ENCODE data around the gene SLC66A1.

The SLC66A1 gene

DNA sequence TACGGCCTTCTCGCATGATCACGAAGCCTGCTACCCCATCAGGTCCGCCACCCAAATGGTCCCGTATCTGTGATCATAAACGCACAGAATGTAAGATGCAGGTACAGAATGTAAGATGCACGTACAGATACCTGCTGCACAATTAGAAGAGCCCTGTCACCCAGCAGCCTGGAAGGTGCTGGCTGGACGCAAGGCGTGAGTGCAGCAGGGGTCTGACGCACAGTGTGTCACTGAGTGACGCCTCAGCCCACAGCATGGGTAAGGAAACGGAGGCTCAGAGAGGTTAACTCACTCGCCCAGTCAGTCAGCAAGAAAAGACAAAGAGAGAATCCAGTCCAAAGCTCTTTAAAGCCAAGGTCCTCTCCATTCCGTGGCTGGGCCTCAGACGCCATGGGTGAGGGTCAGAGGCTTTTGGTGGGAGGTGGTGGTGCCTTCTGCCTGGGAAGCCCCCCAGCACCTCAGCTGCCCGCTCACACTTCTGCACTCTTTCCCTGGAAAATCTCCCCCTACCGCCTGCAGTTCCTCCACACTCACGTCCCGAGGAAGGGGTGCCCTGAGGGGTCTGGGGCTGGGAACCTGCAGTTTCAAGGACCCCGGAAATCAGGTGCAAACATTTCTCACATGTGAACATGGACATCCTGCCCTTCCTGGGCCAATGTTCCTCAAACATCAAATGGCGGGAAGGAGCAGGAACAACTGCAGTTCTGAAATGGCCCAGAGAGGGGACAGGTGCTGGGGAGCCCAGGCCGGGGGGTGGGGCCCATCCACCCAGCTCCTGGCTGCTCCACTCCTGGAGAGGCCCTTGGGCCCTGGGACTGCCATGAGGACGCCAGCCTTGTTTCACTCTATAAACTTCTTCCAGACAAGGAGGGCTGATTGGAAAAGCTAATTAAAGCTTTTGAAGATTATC lies 59.4 kb downstream of the SLC66A1 start:
- Histone ChIP-seq H3K27me3 (ENCODE audit: insufficient read depth, low read length, poor library complexity, severe bottlenecking) (no peaks in the 10 kb centered on the region), H3F3A (ENCODE audit: low read depth) (no peaks in the 10 kb centered on the region), H4K20me1 (ENCODE audit: insufficient read depth, low read length, poor library complexity, severe bottlenecking) (peaks cover 16% of the 10 kb centered on the region), H3K9me2 (replicated peaks; ENCODE audit: low read depth, low read length) (no peaks in the 10 kb centered on the region), H3K4me3 (ENCODE audit: low read length, poor library complexity, severe bottlenecking) (no peak overlapping the region), H3K4me2 (ENCODE audit: low read depth, low read length, poor library complexity, severe bottlenecking) (no peak overlapping the region), H3K9me3 (ENCODE audit: insufficient read depth, low read depth, low read length) (no peaks in the 10 kb centered on the region), H3K4me1 (ENCODE audit: insufficient read depth, low read length, poor library complexity, severe bottlenecking) (no peaks in the 10 kb centered on the region), H3K9ac (ENCODE audit: low read depth, low read length, poor library complexity, severe bottlenecking) (no peak overlapping the region), H2AFZ (ENCODE audit: low read length) (no peak overlapping the region), H3K36me3 (ENCODE audit: insufficient read depth, low read length) (peaks cover 50% of the 10 kb centered on the region; the same call in 1 of the 2 replicates), H3K79me2 (ENCODE audit: insufficient read depth, low read length) (peaks cover 14% of the 10 kb centered on the region; the same call in 1 of the 2 replicates)
- TF ChIP-seq, protein P1, sequence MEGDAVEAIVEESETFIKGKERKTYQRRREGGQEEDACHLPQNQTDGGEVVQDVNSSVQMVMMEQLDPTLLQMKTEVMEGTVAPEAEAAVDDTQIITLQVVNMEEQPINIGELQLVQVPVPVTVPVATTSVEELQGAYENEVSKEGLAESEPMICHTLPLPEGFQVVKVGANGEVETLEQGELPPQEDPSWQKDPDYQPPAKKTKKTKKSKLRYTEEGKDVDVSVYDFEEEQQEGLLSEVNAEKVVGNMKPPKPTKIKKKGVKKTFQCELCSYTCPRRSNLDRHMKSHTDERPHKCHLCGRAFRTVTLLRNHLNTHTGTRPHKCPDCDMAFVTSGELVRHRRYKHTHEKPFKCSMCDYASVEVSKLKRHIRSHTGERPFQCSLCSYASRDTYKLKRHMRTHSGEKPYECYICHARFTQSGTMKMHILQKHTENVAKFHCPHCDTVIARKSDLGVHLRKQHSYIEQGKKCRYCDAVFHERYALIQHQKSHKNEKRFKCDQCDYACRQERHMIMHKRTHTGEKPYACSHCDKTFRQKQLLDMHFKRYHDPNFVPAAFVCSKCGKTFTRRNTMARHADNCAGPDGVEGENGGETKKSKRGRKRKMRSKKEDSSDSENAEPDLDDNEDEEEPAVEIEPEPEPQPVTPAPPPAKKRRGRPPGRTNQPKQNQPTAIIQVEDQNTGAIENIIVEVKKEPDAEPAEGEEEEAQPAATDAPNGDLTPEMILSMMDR (conservative IDR thresholded peaks at IDR 0.05; ENCODE audit: low read length): no peak
- no peak for TF ChIP-seq EZH2phosphoT487 (IDR thresholded peaks at IDR 0.05; ENCODE audit: borderline replicate concordance)

DNA sequence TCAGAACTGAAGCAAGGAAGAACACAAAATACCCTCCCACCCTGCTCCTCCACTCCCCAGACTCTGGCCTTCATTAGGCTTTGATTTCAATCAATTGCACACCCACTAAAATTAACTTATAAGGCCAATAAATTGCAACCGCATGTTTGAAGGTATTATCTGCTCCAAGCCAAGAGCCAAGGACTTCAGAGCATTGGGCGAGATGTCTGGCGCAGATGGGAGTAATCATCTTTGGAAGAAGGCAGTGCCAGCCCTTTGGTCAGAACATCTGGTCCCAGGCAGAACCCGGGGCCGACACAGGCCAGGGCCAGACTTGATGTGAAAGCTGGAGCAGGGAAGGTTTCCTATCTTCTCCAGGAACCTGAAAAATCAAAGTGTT lies 60.0 kb downstream of the SLC66A1 start:
- H3K36me3 ChIP-seq (ENCODE audit: insufficient read depth, low read length): peaks cover 56% of the 10 kb centered on the region; the same call in 1 of the 2 replicates
- H3K9ac ChIP-seq (ENCODE audit: low read depth, low read length, poor library complexity, severe bottlenecking): no peak overlapping the region
- no peaks in the 10 kb centered on the region for H3F3A ChIP-seq (ENCODE audit: low read depth)
- H3K79me2 ChIP-seq (ENCODE audit: insufficient read depth, low read length): peaks cover 9% of the 10 kb centered on the region; the same call in 1 of the 2 replicates
- TF ChIP-seq, protein P1 (conservative IDR thresholded peaks at IDR 0.05; ENCODE audit: low read length): no peak
- TF ChIP-seq EZH2phosphoT487 (IDR thresholded peaks at IDR 0.05; ENCODE audit: borderline replicate concordance): no peak
- no peaks in the 10 kb centered on the region for H3K27me3 ChIP-seq (ENCODE audit: insufficient read depth, low read length, poor library complexity, severe bottlenecking)
- no peak overlapping the region for H3K4me2 ChIP-seq (ENCODE audit: low read depth, low read length, poor library complexity, severe bottlenecking)
- H3K9me3 ChIP-seq (ENCODE audit: insufficient read depth, low read depth, low read length): no peaks in the 10 kb centered on the region
- no peaks in the 10 kb centered on the region for H3K4me1 ChIP-seq (ENCODE audit: insufficient read depth, low read length, poor library complexity, severe bottlenecking)
- no peak overlapping the region for H3K4me3 ChIP-seq (ENCODE audit: low read length, poor library complexity, severe bottlenecking)
- H2AFZ ChIP-seq (ENCODE audit: low read length): no peak overlapping the region
- H3K9me2 ChIP-seq (replicated peaks; ENCODE audit: low read depth, low read length): no peaks in the 10 kb centered on the region
- peaks cover 20% of the 10 kb centered on the region for H4K20me1 ChIP-seq (ENCODE audit: insufficient read depth, low read length, poor library complexity, severe bottlenecking)

DNA sequence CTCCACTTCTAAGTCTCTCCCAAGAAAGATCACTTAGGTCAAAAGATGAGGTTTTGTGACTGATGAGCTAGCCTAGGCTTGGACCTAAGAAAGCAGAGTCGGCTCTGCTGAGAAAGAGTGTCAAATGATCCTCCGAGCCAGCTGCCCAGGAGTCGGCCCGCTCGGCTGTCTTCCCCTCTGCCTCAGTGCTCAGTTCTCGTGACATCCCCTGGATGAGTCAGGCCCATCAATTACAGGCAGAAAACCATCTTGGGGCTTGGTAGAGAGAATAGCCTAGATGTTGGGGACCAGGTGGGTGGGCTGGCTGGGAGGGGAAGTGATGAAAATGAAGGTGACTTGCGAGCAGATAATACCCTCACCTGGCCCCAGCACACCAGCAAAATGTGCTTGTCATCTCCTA lies 60.5 kb downstream of the SLC66A1 start:
- Histone ChIP-seq H3K9me2 (replicated peaks; ENCODE audit: low read depth, low read length) (no peaks in the 10 kb centered on the region), H3K36me3 (ENCODE audit: insufficient read depth, low read length) (peaks cover 61% of the 10 kb centered on the region; the same call in 1 of the 2 replicates), H4K20me1 (ENCODE audit: insufficient read depth, low read length, poor library complexity, severe bottlenecking) (peaks cover 20% of the 10 kb centered on the region), H3K4me3 (ENCODE audit: low read length, poor library complexity, severe bottlenecking) (no peak overlapping the region), H3K27me3 (ENCODE audit: insufficient read depth, low read length, poor library complexity, severe bottlenecking) (no peaks in the 10 kb centered on the region), H3K4me2 (ENCODE audit: low read depth, low read length, poor library complexity, severe bottlenecking) (no peak overlapping the region), H3K79me2 (ENCODE audit: insufficient read depth, low read length) (peaks cover 7% of the 10 kb centered on the region; the same call in 1 of the 2 replicates), H3K9ac (ENCODE audit: low read depth, low read length, poor library complexity, severe bottlenecking) (no peak overlapping the region), H3F3A (ENCODE audit: low read depth) (no peaks in the 10 kb centered on the region), H3K9me3 (ENCODE audit: insufficient read depth, low read depth, low read length) (no peaks in the 10 kb centered on the region), H2AFZ (ENCODE audit: low read length) (no peak overlapping the region), H3K4me1 (ENCODE audit: insufficient read depth, low read length, poor library complexity, severe bottlenecking) (no peaks in the 10 kb centered on the region)
- TF ChIP-seq EZH2phosphoT487 (IDR thresholded peaks at IDR 0.05; ENCODE audit: borderline replicate concordance): no peak
- TF ChIP-seq, protein P1 (conservative IDR thresholded peaks at IDR 0.05; ENCODE audit: low read length): no peak

All from Loucy (cell line).